HG03139 (cell line): ENCODE measurements around the gene BCAS1.

Experiments used
- ATAC-seq: cut with Tn5 transposase; IDR thresholded peaks from one replicate; pipeline ENCODE4 v1.9.1; 2021; ENCODE audit not compliant: unreplicated experiment

Gene BCAS1

DNA sequence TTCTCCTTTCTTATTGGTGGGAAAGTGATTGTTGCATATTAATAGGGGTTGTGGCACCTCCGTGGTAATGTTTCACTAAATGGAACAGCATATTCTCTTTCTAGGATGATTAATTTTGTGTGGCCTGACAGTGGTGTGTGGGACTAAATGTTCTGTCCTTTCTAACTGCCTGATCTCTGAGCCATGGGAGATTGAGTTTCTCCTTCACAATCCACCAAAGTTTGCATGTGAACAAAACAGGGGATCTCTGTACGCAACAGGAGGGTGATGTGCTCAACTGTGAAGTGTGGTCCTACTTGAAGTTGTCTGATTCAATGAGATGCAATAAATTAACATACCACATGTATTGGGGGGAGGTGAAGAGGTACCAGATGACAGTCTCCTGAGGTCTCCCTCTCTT lies 19.3 kb downstream of the BCAS1 start:
- ATAC-seq = no peak

DNA sequence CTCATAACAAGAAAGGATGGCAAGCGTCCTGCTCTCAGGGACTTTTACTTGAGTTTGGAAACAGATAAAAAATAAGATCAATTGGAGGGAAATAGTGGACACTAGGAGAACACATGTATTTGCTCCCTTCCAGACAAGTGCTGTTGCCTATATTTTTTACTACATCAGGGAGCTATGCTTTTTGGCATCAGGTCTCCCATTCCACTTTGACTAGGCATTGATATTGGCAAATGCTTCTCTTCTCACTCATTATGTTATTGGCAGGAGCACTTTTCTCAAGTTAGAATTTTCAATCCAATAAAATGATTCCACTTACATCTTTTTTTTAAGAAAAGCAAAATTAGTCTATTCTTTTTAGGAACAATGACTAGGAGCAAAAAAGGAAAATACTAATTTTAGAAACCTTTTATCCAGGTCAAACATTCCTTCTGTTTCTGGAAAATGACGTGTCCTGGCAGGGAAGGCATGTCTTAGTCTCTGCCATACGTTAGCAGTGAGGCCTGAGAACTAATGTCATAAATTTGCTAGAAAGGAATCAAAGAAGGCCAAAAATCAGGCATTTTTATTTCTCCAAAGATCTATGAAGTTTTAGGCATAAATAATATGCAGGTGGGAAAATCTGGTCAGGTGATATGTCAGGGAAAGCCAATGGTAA lies 21.4 kb downstream of the BCAS1 start:
- no peak for ATAC-seq

DNA sequence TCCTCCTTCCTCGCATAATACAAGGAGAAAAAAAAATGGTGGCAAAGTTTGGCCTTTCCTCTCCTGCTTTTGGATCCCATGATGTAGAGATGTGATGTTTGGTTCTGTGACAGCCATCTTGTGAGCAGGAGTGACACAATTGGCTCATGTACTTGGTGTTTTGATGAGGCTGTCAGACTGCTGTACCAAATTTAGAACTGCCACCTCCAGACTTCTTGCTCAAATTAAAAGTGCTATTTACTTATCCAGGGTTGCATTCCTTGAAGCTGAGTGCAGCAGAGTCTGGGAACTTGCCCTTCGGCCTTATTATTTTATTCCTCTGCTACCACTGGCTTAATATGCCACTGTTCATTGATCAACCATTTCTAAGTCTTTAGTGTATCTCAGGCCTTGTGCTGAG lies 21.9 kb downstream of the BCAS1 start:
- no peak for ATAC-seq

DNA sequence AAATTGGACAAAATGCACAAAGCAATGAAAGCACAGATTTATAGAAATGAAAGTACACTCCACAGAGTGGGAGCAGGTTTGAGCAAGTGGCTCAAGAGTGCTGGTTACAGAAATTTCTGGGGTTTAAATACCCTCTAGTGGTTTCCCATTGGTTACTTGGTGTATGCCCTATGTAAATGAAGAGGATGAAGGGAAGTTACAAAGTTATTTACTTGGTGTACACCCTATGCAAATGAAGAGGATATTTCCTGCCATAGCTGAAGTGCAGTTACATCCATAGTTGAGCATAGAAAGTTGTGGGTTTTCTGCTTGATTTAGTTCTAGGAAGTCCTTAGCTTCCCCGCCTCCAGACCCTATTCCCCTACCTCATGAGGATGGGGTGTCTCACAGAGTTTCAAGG lies 22.7 kb downstream of the BCAS1 start:
- no peak for ATAC-seq

DNA sequence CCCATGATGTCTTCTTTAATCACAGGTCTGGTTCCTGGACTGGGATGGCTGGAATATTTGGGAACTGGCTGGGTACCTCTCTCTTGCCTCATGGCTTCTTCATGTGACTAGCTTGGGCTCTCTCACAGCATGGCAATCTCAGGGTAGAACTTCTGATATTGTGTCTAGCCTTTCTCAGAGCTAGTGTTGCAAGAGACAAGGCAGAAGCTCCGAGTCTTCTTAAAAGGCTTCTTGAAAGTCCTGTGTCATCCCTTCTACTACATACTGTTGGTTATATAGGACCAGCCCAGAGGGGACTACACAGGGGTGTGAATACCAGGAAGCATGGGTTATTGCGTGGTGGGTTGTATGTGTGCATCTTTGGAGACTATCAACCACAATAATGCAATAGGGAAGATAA lies 23.3 kb downstream of the BCAS1 start:
- no peak for ATAC-seq

DNA sequence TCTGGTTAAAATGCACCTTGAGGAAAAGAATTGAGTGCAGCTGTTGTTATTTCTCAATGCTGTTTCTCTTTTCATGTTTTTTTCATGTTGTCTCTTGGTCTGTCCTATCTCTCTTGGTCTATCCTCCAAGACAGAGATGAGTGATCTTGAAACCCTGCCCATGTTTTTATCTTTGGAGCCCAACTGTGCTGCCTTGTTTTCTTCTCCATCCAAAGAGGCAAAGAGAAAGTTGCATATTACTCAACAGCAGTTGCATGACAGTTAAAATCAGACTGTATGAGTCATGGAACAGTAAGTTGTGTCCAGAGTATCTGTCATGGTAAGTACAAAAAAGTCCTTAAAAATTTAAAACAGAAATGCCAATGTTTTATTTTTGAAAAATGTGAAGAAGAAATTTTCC lies 26.2 kb downstream of the BCAS1 start:
- no peak for ATAC-seq

DNA sequence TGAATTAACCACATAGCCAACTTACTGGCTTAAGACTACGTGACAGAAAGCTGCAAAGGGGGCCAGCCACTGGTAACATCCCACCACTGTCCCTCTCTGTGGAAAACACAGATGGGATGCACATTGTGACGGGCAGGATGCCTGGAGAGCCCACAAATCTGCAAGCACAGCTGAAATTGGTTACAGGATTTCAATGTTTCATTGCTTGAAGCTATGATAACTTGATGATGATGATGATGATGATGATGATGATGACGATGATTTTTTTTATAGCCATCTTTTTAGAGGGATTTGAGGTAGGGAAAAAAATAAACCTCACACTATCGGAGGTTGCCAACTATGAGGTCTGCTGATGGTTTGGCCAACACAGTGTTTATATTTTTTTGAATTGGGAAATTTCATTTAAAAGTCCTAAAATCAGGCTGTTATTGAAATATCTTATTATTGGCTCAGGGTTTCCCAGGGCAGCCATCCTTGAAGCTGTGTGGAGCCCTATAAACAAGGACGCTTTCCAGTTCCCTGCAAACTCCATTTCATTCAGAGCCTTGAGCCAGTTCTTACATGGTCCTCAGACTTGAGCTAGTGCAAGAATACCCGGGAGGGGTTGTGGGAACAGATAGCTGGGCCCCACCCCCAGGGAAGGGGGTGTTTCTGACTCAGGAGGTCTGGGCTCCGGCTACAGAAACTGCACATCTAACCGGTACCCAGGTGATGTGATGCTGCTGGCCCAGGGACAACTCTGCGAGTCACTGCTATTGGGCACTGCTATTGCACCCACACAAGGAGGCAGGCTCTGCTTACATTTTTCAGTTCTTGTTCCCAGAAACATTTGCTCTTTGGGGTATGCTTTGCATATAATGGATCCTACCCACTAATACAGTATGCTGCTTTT lies 27.1 kb downstream of the BCAS1 start:
- no peak for ATAC-seq

DNA sequence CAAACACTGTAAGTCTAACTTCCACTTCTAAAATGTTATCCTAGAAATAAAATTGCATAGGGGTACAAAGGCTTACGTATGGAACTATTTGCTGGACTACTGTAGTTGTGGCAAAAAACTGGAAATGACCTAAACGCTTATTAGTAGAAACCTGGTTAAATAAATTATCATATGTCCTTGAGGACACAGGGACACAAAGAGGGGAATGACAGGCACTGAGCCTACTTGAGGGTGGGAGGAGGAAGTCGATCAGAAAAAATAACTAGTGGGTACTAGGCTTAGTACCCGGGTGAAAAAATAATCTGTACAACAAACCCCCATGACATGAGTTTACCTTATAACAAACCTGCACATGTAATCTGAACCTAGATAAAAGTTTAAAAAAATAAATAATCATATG lies 28.4 kb downstream of the BCAS1 start:
- ATAC-seq = no peak

DNA sequence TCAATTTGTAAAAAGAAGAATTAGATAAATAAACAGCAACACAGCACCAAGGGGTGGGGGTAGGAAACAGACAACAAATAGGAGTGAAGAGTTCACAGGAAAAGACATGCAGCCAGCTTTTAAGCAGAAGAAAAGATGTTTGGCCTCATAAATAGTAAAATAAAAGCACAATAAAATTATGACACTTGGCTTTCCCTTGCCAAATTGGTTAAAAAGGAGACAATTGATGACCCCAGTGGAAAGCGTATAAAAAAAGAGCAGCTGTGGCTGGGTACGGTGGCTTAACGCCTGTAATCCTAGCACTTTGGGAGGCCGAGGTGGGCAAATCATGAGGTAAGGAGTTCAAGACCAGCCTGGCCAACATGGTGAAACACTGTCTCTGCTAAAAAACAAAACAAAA lies 29.1 kb downstream of the BCAS1 start:
- ATAC-seq = no peak

DNA sequence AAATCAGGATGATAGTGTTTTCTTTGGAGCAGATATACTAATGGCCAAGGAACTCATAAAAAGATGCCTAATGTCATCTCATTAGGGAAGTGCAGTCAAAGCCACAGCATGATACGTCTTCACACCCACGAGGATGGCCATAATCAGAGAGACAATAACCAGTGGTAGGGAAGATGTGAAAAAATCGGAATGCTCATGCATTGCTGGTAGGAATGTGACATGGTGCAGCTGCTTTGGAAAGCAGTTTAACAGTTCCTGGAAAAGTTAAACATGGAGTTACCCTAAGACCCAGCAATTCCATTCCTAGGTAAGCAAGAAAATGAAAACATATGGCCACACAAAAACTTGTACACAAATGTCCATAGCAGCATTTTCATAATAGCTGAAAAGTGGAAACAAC lies 29.9 kb downstream of the BCAS1 start:
- ATAC-seq = no peak

DNA sequence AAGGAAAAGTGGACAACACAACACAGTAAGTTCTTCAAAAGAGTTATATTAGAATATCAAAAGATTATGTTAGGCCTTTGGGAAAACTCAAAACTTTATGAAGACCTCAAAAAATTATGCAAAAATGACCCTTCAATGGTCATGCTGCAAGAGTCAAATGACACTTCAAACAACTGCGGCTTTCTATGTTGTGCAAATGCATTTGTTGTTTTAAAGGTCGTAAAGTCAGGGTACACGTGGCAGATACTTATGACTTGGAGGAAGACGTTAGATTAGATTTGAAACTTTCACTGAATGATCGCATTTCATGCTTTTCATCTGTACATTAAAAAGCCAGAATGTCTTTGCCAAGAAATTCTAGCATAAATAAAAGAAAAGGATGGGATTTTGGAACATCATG lies 31.4 kb downstream of the BCAS1 start:
- no peak for ATAC-seq

DNA sequence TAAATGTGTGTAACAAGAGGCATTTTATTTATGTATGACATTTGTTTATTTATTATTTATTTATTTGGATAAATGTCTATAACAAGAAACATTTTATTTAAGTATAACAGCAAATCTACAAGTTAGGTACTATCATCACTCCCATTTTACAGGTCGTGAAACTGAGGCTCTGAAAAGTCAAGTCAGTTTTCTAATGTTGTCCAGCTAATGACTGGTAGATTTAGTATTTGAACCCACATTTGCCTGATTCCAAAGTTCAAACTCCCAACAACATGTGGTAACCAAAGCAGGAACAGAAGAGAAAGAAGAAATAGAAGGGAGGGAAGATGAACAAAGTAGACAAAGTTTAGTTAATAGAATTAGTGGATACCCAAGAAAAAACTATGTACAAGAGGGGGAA lies 32.9 kb downstream of the BCAS1 start:
- ATAC-seq = no peak

DNA sequence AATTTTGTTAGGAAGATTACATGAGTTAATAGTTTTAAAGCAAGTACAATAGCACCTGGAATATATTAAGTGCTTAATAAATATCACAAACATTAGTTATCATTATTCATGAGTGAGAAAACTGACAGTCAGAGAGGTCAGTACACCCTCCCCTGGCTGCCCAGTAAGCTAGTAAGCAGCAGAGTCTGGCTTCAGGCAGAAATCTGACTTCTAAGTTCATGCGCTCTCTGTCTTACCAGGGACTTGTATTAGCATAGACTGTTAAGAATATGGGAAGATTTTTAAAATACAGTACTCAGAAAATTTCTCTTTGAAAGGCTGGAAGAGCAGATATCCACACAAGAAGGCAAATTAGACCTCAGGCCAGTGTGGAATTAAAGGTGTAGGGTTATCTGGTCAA lies 40.8 kb downstream of the BCAS1 start:
- no peak for ATAC-seq

DNA sequence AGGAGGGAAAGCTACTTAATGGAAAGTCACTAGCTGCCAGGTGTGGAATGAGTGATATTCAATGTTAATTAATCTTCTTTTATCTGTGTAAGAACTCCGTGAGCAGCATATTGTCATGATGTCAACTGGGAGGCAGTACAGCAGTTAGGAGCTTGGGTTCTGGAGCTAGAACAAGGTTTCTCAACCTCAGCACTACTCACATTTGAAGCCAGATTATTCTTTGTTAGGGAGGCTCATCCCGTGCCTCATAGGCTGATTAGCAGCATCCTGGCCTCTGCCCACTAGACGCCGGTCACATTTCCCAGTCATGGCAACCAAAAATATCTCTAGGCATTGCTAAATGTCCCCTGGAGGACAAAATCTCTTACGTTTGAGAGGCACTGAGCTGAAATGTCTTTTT lies 41.2 kb downstream of the BCAS1 start:
- no peak for ATAC-seq

DNA sequence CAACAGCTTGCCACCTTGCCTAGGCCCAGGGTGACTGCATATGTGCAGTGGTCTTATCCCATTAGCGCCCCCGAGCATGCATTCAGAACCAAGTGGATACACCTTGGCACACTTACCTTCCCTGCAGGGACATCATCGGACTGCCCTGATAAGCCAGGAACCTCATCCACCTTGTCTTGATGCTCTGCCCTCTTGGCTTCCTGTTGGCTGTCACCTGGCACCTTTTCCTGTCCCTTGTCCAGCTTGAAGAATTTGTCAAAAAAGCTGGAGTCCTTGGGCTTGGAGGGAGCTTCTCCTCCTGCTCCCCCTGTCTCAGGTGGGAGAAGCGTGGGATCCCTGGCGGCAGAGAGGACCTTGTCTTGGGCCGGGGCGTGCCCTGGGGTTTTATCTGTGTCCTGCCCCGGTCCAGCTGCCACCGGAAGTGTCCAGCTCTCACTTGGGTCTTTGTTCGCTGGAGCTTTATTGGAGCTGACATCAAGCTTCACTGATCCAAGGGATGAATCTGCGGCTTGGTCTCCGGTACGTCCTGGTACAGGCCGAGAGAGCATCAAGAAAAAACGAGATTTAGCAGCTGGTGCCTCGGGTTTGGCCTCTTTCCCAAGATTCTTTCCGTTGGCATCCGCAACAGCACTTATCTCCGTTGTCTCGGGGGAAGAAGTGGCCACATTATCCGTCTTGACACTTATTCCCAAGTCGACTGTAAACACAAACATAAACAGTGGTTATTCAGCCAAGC lies 42.0 kb downstream of the BCAS1 start:
- ATAC-seq = no peak

DNA sequence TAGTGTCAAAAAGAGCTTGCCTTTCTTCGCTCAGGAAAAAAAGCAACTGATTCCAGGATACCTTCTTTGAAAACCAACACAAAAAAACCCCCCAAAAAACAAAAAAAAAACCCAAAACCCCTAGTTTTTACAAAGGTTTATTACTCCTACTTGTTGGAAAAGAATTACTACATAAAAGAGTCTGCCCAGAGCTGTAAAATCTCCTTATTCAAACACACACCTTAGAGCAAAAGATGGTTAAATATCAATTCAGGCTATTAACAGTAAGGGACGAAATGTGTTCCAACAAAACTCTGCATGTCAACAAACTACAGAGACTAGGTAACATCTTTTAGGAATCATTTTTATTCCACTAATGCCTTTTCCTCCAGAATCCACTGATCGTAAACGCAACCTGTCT lies 42.7 kb downstream of the BCAS1 start:
- ATAC-seq = no peak

DNA sequence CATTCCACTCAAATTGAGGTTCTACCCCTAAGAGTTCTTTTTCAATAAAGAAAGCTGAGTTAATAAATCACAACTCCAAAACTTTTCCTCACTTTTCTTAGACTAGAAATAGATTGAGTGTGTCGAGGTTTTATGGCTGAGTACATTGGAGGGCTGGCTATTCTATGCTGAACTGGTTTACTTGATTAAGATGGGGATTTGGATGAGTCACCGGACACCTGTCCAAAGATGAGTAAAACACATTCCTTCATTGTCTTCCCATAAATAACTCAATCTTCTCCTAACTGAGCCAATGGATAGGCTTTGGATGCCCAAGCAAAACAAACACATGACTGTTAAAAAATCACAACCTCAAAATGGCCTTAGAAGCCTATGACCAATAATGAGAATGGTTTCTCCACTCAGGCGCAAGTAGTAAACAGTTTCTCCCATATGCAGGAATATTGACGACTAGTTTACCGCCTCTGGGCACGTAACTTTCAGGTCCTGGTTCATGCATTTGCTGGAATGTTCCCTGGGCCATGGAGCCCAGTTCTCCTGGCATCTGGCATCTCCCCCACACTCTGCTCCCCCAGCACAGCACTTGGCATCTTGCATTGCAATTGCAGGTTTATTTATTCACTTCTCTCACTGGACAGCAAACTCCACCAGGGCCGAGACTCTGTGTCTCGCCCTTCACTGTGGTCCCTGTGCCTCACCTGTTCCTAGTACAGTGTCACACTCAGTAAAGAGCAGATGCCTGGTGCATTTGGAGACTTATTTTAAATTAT lies 43.9 kb downstream of the BCAS1 start:
- ATAC-seq = no peak

DNA sequence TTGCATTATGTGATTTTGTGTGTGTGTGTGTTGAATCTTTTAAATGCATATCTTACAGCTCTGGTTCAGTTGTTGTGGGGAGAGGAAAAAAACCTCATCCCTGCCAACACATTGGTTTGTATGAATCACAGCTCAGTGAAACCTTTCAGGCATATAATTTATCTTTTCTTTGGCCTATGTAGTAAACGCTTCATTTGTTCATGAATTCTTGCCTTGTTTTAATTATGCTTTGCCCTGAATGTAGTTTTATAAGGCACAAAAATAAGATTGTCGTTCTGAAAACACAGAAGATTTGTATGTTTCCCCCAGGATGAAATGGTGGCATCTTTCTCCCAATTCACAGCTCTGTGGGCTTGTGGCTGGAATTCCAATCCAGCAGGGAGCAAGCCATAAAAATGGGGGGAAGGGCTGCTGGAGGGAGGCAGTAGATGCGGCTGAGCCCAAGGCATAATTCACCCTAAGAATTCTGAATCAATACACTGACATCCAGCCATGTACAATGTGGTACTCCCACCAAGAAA lies 45.1 kb downstream of the BCAS1 start:
- ATAC-seq = no peak

DNA sequence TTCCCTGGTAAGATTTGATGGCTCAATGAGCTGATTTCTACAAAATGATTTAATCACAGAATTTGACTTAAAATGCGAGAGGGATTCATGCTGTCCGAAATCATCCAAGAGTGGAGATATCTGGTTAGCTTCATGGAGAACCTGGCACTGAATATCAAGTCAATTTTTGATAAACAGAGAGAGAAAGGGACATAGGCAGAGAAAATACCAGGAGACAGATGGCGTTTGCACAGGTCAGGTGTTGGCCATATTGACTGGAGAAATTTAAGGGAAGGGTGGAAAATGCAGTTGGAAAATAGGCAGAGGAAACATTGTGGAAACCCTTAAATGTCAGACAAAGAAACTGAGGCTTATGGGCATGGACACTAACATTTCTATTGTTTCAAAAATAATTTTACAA lies 47.0 kb downstream of the BCAS1 start:
- ATAC-seq = no peak

DNA sequence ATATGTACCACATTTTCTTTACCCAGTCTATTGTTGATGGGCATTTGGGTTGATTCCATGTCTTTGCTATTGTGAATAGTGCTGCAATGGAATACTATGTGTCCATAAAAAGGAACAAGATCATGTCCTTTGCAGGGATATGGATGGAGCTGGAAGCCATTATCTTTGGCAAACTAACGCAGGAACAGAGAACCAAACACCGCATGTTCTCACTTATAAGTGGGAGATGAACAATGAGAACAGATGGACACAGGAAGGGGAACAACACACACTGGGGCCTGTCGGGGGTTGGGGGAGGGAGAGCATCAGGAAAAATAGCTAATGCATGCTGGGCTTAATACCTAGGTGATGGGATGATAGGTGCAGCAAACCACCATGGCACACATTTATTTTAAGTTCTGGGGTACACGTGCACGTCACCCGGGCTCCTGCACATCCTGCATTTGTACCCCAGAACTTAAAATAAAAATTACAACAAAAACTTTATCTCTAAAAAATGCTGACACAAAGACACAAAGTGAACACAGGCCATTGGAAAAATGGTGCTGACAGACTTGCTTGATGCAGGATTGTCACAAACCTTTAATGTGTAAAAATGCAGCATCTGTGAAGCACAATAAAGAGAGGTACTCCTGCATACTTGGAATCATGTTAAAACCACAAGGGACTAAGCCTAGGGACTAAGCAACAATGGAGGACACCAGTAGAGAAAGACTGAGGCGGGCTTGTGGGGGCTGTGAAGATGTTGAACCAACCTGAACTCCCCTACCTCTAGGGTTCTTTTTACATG lies 48.8 kb downstream of the BCAS1 start:
- ATAC-seq = no peak
